WTC11 (cell line): ENCODE data around the gene ZNF683. TPM values are rescaled to one million over a fixed set of nuclear protein-coding genes. Genes with fewer than 3 reads are reported as not detected.

Experiments used
- ATF1 ChIP-seq: sonication (generic); formaldehyde crosslinking; IDR thresholded peaks from 2 replicates; pipeline ENCODE4 v1.8.1; 2023; ENCODE audit warnings: mild to moderate bottlenecking, moderate library complexity, missing genetic modification reagents
- CDX4 ChIP-seq: fragments of 250-450 bp; sonication (Bioruptor Pico); IDR thresholded peaks from 2 replicates; pipeline ENCODE4 v1.9.0; 2021; ENCODE audit warnings: moderate library complexity, mild to moderate bottlenecking, inconsistent platforms, borderline replicate concordance
- CREM ChIP-seq: sonication (generic); formaldehyde crosslinking; IDR thresholded peaks from 2 replicates; pipeline ENCODE4 v1.8.1; 2022; ENCODE audit warnings: mild to moderate bottlenecking, missing genetic modification reagents, moderate library complexity
- E2F4 ChIP-seq: sonication (generic); formaldehyde crosslinking; IDR thresholded peaks from 2 replicates; pipeline ENCODE4 v1.8.1; 2022; ENCODE audit warnings: low read depth, mild to moderate bottlenecking, moderate library complexity, missing genetic modification reagents, borderline replicate concordance
- ELF4 ChIP-seq: sonication (generic); formaldehyde crosslinking; IDR thresholded peaks from 2 replicates; pipeline ENCODE4 v1.8.1; 2022; ENCODE audit warnings: low read depth, mild to moderate bottlenecking, moderate library complexity, missing genetic modification reagents
- ETV6 ChIP-seq: sonication (generic); formaldehyde crosslinking; IDR thresholded peaks from 2 replicates; pipeline ENCODE4 v1.8.1; 2022; ENCODE audit warnings: mild to moderate bottlenecking, missing genetic modification reagents
- FOXJ3 ChIP-seq: sonication (generic); formaldehyde crosslinking; IDR thresholded peaks from 2 replicates; pipeline ENCODE4 v1.9.0; 2021; ENCODE audit warnings: missing genetic modification reagents, mild to moderate bottlenecking, borderline replicate concordance
- FOXP1 ChIP-seq: sonication (generic); formaldehyde crosslinking; IDR thresholded peaks from 2 replicates; pipeline ENCODE4 v1.8.0; 2022; ENCODE audit warnings: missing genetic modification reagents, mild to moderate bottlenecking, moderate library complexity, borderline replicate concordance
- HMGA2 ChIP-seq: fragments of 250-450 bp; sonication (Bioruptor Pico); IDR thresholded peaks from 2 replicates; pipeline ENCODE4 v1.4.0; 2021; ENCODE audit warnings: mild to moderate bottlenecking, moderate library complexity
- HMGXB4 ChIP-seq: sonication (generic); formaldehyde crosslinking; IDR thresholded peaks from 2 replicates; pipeline ENCODE4 v1.8.1; 2023; ENCODE audit warnings: mild to moderate bottlenecking, moderate library complexity, missing genetic modification reagents
- IRF1 ChIP-seq: sonication (generic); formaldehyde crosslinking; IDR thresholded peaks from 2 replicates; pipeline ENCODE4 v1.8.0; 2023; ENCODE audit warnings: missing genetic modification reagents
- IRF2 ChIP-seq: sonication (generic); formaldehyde crosslinking; IDR thresholded peaks from 2 replicates; pipeline ENCODE4 v1.8.0; 2022; ENCODE audit warnings: low read depth, missing genetic modification reagents, borderline replicate concordance
- JAZF1 ChIP-seq: fragments of 250-450 bp; sonication (Bioruptor Pico); IDR thresholded peaks from 2 replicates; pipeline ENCODE4 v1.9.0; 2021; ENCODE audit warnings: moderate library complexity, mild to moderate bottlenecking, inconsistent platforms
- KAT7 ChIP-seq: sonication (generic); formaldehyde crosslinking; IDR thresholded peaks from 2 replicates; pipeline ENCODE4 v1.8.1; 2023; ENCODE audit warnings: missing genetic modification reagents, mild to moderate bottlenecking, borderline replicate concordance
- MAX ChIP-seq: sonication (generic); formaldehyde crosslinking; IDR thresholded peaks from 2 replicates; pipeline ENCODE4 v1.8.0; 2022; ENCODE audit warnings: mild to moderate bottlenecking, missing genetic modification reagents
- MLX ChIP-seq: sonication (generic); formaldehyde crosslinking; IDR thresholded peaks from 2 replicates; pipeline ENCODE4 v1.8.1; 2023; ENCODE audit warnings: mild to moderate bottlenecking, missing genetic modification reagents, moderate library complexity
- NFE2L1 ChIP-seq: sonication (generic); formaldehyde crosslinking; IDR thresholded peaks from 2 replicates; pipeline ENCODE4 v1.8.1; 2023; ENCODE audit warnings: missing genetic modification reagents
- NFYB ChIP-seq: sonication (generic); formaldehyde crosslinking; conservative IDR thresholded peaks from 2 replicates; pipeline ENCODE4 v1.8.0; 2022; ENCODE audit warnings: low read depth, missing genetic modification reagents
- NR1H2 ChIP-seq: sonication (generic); formaldehyde crosslinking; IDR thresholded peaks from 2 replicates; pipeline ENCODE4 v1.9.0; 2021; ENCODE audit warnings: mild to moderate bottlenecking, moderate library complexity, missing genetic modification reagents
- NR3C1 ChIP-seq: sonication (generic); formaldehyde crosslinking; conservative IDR thresholded peaks from 2 replicates; pipeline ENCODE4 v1.8.1; 2023; ENCODE audit warnings: low read depth, mild to moderate bottlenecking, missing genetic modification reagents
- PRDM15 ChIP-seq: sonication (generic); formaldehyde crosslinking; IDR thresholded peaks from 2 replicates; pipeline ENCODE4 v1.8.0; 2022; ENCODE audit warnings: missing genetic modification reagents
- RELA ChIP-seq: sonication (generic); formaldehyde crosslinking; IDR thresholded peaks from 2 replicates; pipeline ENCODE4 v1.8.1; 2022; ENCODE audit warnings: missing genetic modification reagents, mild to moderate bottlenecking, borderline replicate concordance
- SMAD4 ChIP-seq: sonication (generic); formaldehyde crosslinking; IDR thresholded peaks from 2 replicates; pipeline ENCODE4 v1.8.0; 2022; ENCODE audit warnings: mild to moderate bottlenecking, missing genetic modification reagents
- TCF7 ChIP-seq: sonication (generic); formaldehyde crosslinking; IDR thresholded peaks from 2 replicates; pipeline ENCODE4 v1.8.0; 2022; ENCODE audit warnings: mild to moderate bottlenecking, low read depth, missing genetic modification reagents, moderate library complexity
- TEAD4 ChIP-seq: sonication (generic); formaldehyde crosslinking; IDR thresholded peaks from 2 replicates; pipeline ENCODE4 v1.8.0; 2022; ENCODE audit warnings: mild to moderate bottlenecking, missing genetic modification reagents
- USF1 ChIP-seq: sonication (generic); formaldehyde crosslinking; IDR thresholded peaks from 2 replicates; pipeline ENCODE4 v1.8.0; 2022; ENCODE audit warnings: mild to moderate bottlenecking, missing genetic modification reagents
- ZNF512 ChIP-seq: sonication (generic); formaldehyde crosslinking; IDR thresholded peaks from 2 replicates; pipeline ENCODE4 v1.8.1; 2022; ENCODE audit warnings: missing genetic modification reagents, borderline replicate concordance
- total RNA-seq: library from RNA; stranded (reverse); gene quantifications from 3 replicates; pipeline ENCODE4 v1.2.3, GENCODE V29; 2021

ZNF683 gene
- total RNA-seq, 1 experiment from 2014 or later: not detected

- TF ChIP-seq SMAD4 (no peak), CREM (peak; percentile 64; the same call in 1 of the 2 replicates), HMGXB4 (no peak; the same call in 1 of the 2 replicates), HMGA2 (no peak), TEAD4 (CRISPR knock-in tag) (0 out of 2 replicates have a peak, but pooled peaks have one; percentile 67), IRF1 (CRISPR knock-in tag) (peak; percentile 96), NR1H2 (CRISPR knock-in tag) (0 out of 2 replicates have a peak, but pooled peaks have one; percentile 38), ETV6 (CRISPR knock-in tag) (peak; percentile 93), E2F4 (no peak), TCF7 (CRISPR knock-in tag) (no peak), NFYB (no peak), PRDM15 (CRISPR knock-in tag) (no peak), FOXJ3 (CRISPR knock-in tag) (no peak), RELA (CRISPR knock-in tag) (peak; percentile 93; the same call in 1 of the 2 replicates), JAZF1 (CRISPR knock-in tag) (no peak), CDX4 (no peak), ATF1 (peak; percentile 90), MAX (CRISPR knock-in tag) (peak; percentile 99), NR3C1 (CRISPR knock-in tag) (no peak), FOXP1 (peak; percentile 95; the same call in 1 of the 2 replicates), NFE2L1 (CRISPR knock-in tag) (peak; percentile 69; the same call in 1 of the 2 replicates), ZNF512 (CRISPR knock-in tag) (no peak), MLX (CRISPR knock-in tag) (no peak), IRF2 (CRISPR knock-in tag) (no peak), USF1 (CRISPR knock-in tag) (peak; percentile 81), ELF4 (CRISPR knock-in tag) (0 out of 2 replicates have a peak, but pooled peaks have one; percentile 24), KAT7 (peak; percentile 90)
Measured at GRCh38 chr1:26336477-26337205, 35.9 kb downstream of the ZNF683 start (continued).
